HK-2 (cell line): ENCODE data around the gene ZNF595.
"Not testable (repeated sequence)": the region's sequence is repeated elsewhere in the genome, so short reads cannot be mapped to it uniquely, and the experiment has no call there.

Experiments
- DNase-seq: peaks from one replicate; pipeline ENCODE4 v3.0.0-alpha.2; 2018; ENCODE audit not compliant: unreplicated experiment

The ZNF595 gene

DNA sequence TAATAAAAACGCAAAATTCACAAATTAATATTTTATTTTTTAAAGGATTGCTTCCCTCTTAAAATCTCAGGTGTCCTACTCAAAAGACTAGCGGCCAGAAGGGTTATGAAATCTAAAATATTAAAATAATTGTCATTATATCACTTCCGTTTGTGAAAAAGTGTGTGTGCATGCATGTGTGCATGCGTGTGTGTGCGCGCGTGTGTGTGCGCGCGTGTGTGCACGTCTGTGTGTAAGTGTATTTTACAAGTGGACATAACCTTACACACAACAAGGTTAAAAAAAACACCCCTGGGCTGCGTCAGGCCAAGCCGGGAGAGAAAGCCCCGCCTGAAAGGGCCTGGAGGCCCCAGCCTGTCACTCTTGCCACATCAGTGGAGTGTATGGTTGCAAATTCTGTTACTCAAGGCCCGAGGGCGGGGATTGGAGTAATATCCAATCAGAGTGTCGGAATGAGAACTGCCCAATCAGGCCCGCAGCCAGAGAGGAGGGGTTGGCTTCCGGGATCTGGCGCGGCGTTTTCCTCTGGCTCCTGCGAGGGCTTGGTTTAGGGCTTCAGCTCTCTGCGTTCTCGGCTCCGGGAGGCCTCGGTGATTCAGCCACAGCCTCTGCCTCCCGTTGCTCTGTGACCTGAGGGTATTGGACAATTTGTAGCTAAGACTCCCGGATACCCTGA is at the start of gene ZNF595:
TSS of gene ZNF595 (plus strand) at position 518 of the 676 bp plus-strand sequence. CDS start 168 bp downstream, outside the sequence.
- not testable (repeated sequence) for DNase-seq

GRCh38 chr4:9937-10870 is 42.9 kb upstream of the ZNF595 start:
- DNase-seq = not testable (repeated sequence)

DNA sequence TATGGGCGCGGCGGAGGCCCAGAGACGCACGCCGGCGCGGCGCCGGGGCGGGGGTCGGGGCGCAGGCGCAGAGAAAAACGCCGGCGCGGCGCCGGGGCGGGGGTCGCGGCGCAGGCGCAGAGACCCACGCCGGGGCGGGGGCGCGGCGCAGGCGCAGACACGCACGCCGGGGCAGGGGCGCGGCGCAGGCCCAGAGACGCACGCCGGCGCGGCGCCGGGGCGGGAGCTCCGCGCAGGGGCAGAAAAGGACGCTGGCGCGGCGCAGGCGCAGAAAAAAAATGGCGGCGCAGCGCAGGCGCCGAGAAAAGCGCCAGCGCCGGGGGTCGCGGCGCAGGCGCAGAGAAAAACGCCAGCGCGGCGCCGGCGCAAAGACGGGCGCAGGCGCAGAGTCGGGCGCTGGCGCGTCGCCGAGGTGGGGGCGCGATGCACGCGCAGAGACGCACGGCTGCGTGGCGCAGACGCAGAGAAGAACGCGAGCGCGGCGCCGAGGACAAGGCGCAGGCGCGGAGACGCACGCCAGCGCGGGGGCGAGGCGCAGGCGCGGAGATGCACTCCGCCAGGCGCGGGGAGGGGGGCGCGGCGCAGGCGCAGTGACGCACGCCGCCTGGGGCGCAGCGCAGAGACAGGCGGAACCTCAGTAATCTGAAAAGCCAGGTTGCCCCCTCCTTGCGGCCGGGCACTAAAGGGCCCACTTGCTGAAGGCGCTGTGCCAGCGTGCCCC is 41.9 kb upstream of the ZNF595 start:
- DNase-seq = not testable (repeated sequence)

GRCh38 chr4:11816-12417 is 41.2 kb upstream of the ZNF595 start:
- DNase-seq = not testable (repeated sequence)

- DNase-seq = not testable (repeated sequence)
These were observed 35.0 kb upstream of the ZNF595 start for GRCh38 chr4:18128-18527.

DNA sequence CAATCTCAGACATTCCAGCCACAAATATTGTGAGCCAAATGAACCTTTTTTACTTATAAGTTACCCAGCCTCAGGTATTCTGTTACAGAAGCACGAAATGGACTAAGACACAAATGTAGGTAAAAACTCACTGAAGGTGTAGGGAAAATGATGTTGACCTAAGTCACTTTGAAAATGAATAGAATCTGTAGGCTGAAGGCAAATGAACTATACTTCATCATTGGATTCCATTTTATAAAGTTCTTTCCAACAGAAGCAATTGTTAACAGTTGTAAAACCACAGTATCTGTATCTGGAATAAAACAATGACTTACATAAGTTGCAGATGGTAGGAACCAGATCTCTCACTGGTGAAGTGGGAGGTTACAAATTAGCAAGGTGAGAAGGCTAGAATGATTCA is 34.5 kb upstream of the ZNF595 start:
- not testable (repeated sequence) for DNase-seq

DNA sequence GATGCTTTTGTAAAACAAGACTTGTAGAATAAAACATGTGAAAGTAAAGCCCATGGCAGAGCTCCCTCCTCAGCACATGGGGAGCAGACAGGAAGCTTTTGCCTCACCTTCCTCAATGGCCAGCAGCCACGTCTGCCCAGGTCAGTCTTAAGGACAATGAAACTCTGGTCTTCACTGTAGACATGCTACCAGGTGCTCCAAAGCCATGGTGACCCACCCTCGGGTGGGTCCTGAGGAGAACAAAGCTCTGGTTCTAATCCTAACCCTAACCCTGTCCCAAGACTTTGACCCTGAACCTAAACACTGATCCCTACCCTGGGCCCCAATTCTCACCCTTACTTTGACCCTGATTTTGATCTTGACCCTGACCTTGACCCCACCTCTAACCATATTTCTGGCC is 30.2 kb upstream of the ZNF595 start:
- DNase-seq = not testable (repeated sequence)

DNA sequence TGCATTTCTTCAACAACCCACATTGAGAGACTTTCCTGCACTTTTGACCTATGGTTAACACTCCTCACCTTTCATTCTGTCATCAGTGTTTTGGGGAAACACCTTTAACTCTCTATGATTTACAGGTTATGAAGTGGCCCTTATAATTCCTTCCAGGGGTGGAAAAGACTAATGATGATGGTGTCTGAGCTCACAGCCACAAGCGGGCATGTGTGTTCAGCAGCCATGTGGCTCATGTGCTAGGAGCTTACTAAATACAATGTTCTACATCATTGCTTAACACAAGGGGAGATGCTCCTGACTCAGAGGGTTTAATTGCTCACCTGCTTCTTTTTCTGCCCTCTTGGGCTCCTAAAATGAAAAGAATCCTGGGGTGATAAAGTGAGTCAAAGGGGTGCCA is 28.8 kb upstream of the ZNF595 start:
- not testable (repeated sequence) for DNase-seq

DNA sequence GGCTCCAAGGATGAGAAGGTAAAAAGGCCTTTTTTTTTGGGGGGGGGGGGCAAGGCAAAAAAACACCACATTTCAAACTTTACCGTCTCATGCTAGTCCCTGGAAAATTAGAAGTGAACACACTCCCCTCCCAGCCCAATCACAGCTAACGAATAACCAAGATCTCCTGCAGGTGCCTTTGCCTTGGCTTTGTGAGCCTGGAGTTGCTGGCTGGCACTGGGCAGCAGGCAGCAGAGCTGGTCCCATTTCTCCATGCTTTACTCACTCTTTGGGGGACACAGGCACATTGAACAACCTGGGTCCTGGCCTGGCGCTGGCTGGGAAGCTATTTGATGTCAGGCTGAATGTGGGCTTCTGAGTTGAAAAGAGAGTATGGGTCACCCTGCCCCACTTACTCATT is 25.6 kb upstream of the ZNF595 start:
- not testable (repeated sequence) for DNase-seq

DNA sequence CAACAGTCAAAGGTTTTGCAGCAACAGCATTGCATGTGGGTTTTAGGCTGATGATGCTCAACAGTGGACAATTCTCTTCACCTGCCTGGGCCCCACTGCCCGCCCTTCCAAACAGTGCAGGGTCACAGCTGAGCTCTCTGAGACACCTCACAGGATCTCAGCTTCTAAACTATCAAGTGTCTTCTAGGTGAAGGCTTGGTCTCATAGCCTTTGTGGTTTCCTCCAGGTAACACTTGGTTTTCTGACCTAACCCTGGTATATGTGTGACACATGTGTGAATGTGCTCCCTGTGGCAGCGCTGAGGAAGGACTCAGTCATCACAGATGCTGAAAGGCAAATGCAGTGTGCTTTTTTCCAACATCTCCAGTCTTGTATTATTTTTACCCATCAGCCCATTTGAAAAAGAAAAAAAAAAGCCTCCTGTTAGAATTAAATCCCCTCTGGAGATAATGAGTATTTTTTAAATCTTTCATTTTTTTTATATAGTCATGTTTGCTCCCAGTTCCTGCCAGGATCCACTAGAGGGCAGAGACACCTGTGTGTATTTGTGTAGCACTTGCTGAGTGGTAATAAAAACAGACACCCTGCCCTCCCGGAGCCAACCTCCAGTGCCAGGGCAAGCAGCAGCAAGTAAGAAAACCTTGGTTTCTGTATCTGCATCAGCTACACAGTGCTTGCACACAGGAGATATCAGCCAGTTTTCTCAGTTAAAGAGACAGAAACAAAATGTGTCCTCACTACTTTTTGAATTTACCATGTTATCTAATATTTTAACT is 24.2 kb upstream of the ZNF595 start:
- DNase-seq = not testable (repeated sequence)

- not testable (repeated sequence) for DNase-seq
These were observed 19.8 kb upstream of the ZNF595 start for GRCh38 chr4:33314-33713.

- not testable (repeated sequence) for DNase-seq
These were observed 16.3 kb upstream of the ZNF595 start for GRCh38 chr4:36559-37415.

GRCh38 chr4:38202-38601 is 14.9 kb upstream of the ZNF595 start:
- DNase-seq = not testable (repeated sequence)

- not testable (repeated sequence) for DNase-seq
These were observed 9.7 kb upstream of the ZNF595 start for GRCh38 chr4:43375-43774.

DNA sequence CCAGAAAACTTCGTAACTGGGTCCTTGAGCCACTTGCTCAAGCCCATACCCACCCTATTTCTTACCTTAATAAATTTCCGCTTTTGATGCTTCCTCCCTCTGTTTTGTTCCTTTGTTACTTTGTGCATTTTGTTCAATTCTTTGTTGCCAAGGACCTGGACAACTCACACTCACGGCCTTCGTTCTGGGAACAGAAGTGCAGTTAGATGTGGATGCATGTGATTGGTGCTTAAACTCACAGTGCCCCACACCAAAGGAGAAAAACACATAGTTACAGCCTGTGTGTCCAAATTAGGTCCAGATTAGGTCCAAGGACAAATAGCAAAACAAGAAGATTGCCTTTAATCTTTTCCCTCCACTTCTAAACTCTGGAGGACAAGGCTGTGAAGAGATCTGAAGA is 1.9 kb upstream of the ZNF595 start:
- not testable (repeated sequence) for DNase-seq

DNA sequence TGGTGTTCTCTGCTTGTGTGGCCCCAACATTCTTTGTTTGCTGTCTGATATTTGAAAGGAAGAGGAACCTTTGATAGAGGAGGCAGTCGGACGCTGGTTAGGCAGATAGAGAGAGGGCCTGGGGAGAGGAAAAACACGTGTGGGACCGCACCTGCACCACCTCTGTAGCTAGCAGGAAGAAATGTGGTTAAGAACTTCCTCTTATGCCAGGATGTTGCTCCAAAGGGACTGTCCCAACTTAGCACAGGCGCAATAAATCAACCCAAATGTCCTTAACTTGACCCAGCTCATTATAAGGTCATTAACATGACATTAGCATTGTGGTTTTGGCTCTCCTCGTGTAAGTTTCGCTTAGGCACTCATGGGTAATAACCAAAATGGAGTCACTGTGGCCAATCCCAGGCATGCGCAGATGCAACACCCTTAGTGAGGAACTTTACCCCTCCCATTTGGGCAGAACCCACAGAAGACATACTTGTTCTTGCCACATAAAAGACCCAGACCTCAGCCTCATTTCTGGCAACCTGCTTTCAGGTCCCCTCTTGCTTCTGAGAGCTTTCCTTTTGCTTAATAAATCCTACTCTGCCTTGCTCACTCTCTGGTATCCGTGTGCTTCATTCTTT is 1.4 kb upstream of the ZNF595 start:
- DNase-seq = not testable (repeated sequence)

- DNase-seq = not testable (repeated sequence)
These were observed 400 bp downstream of the ZNF595 start for GRCh38 chr4:53521-53920.

DNA sequence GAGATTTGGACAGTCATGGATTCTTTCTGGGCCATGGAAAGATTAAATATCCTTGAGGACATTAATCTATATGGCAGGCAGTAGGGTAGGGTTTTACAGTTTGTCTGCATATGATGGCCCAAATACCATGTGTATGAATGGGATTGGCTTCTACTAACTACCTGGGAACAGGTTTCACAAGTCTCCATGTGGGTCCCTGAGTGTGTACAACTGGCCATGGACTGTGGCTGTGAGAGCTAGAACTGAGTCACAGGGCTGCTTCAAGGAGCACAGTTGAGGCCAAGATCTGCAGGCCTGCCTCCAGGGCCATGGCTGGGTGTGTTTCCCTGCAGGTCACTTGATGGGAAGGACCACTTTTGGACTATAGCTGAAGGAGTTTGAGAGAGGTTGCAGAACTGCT is 11.6 kb downstream of the ZNF595 start:
- not testable (repeated sequence) for DNase-seq

GRCh38 chr4:71830-72229 is 18.7 kb downstream of the ZNF595 start:
- DNase-seq = no peak
